Activated T-cell treated with anti-CD3 and anti-CD28 coated beads, Interleukin-2, amount 50 U/mL, for 24 hours (primary cell): ENCODE results near the gene PLEK.

ENCODE experiments used
- DNase-seq: peaks from one replicate; pipeline ENCODE4 v3.0.0-alpha.2; 2020
- H3K27ac Mint-ChIP-seq: 2 replicates; pipeline ENCODE4 v1.8.0; 2020; ENCODE audit warnings: mild to moderate bottlenecking, mixed read lengths
- H3K27me3 Mint-ChIP-seq: 2 replicates; pipeline ENCODE4 v1.8.0; 2020; ENCODE audit warnings: mixed read lengths
- H3K36me3 Mint-ChIP-seq: 2 replicates; pipeline ENCODE4 v1.8.0; 2020; ENCODE audit warnings: low read depth, mixed read lengths
- H3K4me1 Mint-ChIP-seq: 2 replicates; pipeline ENCODE4 v1.8.0; 2020; ENCODE audit warnings: low read depth, mixed read lengths
- H3K4me3 Mint-ChIP-seq: 2 replicates; pipeline ENCODE4 v1.8.0; 2020; ENCODE audit warnings: mild to moderate bottlenecking, moderate library complexity, mixed read lengths
- H3K9me3 Mint-ChIP-seq: 2 replicates; pipeline ENCODE4 v1.8.0; 2020; ENCODE audit warnings: mixed read lengths

PLEK gene

DNA sequence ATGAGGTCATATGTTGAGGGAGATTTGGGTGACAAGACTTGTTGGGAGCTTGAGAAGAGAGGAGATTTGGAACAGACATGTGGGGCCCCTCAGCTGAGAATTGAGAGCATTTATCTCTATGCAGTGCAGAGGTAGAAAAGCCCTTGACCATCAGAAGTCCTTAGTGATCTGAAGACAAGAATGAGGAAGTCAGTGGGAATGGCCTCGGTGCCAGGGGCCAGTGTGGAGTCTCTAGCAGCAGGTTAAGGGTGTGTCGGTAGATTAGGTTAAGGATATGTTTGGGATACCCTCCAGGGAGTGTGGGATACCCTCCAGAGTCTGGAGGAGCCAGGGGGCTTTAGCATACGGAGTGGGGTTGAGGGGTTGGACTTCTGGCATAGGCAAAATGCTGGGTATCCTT is 60.4 kb downstream of the PLEK start:
- no peaks in the 10 kb centered on the region for H3K9me3 Mint-ChIP-seq
- no peaks in the 10 kb centered on the region for H3K36me3 Mint-ChIP-seq
- DNase-seq = no peak

GRCh38 chr2:68426446-68426845 is 61.4 kb downstream of the PLEK start:
- Mint-ChIP-seq H3K4me3 (no peak overlapping the region), H3K36me3 (no peaks in the 10 kb centered on the region), H3K27ac (no peak overlapping the region), H3K9me3 (no peaks in the 10 kb centered on the region), H3K27me3 (no peaks in the 10 kb centered on the region), H3K4me1 (peaks cover 14% of the 10 kb centered on the region)
- no peak for DNase-seq

More for the DNA sequence above, 60.4 kb downstream of the PLEK start:
- Mint-ChIP-seq H3K27ac (no peak overlapping the region), H3K4me3 (no peak overlapping the region), H3K4me1 (peaks cover 14% of the 10 kb centered on the region), H3K27me3 (no peaks in the 10 kb centered on the region)

- H3K9me3 Mint-ChIP-seq = no peaks in the 10 kb centered on the region
- no peak overlapping the region for H3K4me3 Mint-ChIP-seq
- H3K27me3 Mint-ChIP-seq = no peaks in the 10 kb centered on the region
- H3K27ac Mint-ChIP-seq = peak overlapping the region; percentile 56
- no peaks in the 10 kb centered on the region for H3K36me3 Mint-ChIP-seq
- no peak for DNase-seq
- peaks cover 14% of the 10 kb centered on the region for H3K4me1 Mint-ChIP-seq
Observed at GRCh38 chr2:68426848-68427579, 61.9 kb downstream of the PLEK start.

GRCh38 chr2:68428126-68428525 is 63.0 kb downstream of the PLEK start:
- H3K36me3 Mint-ChIP-seq = no peaks in the 10 kb centered on the region
- DNase-seq = no peak
- H3K4me1 Mint-ChIP-seq = peaks cover 14% of the 10 kb centered on the region
- H3K27me3 Mint-ChIP-seq = no peaks in the 10 kb centered on the region
- H3K9me3 Mint-ChIP-seq = no peaks in the 10 kb centered on the region
- H3K27ac Mint-ChIP-seq = no peak overlapping the region
- H3K4me3 Mint-ChIP-seq = no peak overlapping the region

DNA sequence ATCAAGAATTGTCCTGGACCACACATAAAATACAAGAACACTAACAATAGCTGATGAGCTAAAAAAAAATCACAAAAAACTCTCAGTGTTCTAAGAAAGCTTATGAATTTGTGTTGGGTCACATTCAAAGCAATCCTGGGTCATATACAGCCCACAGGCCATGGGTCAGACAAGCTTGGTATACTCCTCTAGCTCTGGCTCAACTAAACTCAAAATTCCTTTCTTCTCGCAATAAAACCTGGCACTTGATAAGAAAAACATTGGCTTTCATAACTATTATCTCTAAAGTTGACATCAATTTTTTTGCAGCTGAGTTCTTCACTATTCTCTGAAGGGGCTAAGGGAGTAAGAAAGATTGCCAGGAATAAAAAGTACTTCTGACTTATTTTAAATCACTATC is 63.7 kb downstream of the PLEK start:
- H3K27ac Mint-ChIP-seq = no peak overlapping the region
- no peaks in the 10 kb centered on the region for H3K9me3 Mint-ChIP-seq

DNA sequence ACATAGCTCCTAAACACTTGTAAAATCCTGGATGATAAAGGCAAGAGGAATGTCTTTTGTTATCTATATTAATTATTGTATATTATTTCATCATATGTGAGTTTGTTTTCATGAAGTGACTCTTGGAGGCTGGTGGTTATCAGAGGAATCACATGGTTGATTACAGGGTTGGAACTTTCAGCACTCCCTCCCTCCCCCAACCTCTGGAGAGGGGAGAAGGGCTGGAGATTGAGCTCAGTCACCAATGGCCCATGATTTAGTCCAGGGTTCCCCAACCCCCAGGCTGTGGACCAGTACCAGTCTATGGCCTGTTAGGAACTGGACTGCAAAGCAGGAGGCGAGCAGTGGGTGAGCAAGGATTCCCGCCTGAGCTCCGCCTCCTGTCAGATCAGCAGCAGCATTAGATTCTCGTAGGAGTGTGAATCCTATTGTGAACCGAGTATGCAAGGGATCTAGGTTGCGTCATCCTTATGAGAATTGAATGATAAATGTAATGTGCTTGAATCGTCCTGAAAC is 64.3 kb downstream of the PLEK start:
- H3K27me3 Mint-ChIP-seq = no peaks in the 10 kb centered on the region
- H3K4me3 Mint-ChIP-seq = no peak overlapping the region
- no peaks in the 10 kb centered on the region for H3K36me3 Mint-ChIP-seq
- peaks cover 14% of the 10 kb centered on the region for H3K4me1 Mint-ChIP-seq
- no peaks in the 10 kb centered on the region for H3K9me3 Mint-ChIP-seq
- DNase-seq = no peak
- no peak overlapping the region for H3K27ac Mint-ChIP-seq

More for the DNA sequence above, 63.7 kb downstream of the PLEK start:
- no peak for DNase-seq
- no peaks in the 10 kb centered on the region for H3K36me3 Mint-ChIP-seq
- H3K27me3 Mint-ChIP-seq = no peaks in the 10 kb centered on the region
- H3K4me3 Mint-ChIP-seq = no peak overlapping the region
- H3K4me1 Mint-ChIP-seq = peaks cover 14% of the 10 kb centered on the region

DNA sequence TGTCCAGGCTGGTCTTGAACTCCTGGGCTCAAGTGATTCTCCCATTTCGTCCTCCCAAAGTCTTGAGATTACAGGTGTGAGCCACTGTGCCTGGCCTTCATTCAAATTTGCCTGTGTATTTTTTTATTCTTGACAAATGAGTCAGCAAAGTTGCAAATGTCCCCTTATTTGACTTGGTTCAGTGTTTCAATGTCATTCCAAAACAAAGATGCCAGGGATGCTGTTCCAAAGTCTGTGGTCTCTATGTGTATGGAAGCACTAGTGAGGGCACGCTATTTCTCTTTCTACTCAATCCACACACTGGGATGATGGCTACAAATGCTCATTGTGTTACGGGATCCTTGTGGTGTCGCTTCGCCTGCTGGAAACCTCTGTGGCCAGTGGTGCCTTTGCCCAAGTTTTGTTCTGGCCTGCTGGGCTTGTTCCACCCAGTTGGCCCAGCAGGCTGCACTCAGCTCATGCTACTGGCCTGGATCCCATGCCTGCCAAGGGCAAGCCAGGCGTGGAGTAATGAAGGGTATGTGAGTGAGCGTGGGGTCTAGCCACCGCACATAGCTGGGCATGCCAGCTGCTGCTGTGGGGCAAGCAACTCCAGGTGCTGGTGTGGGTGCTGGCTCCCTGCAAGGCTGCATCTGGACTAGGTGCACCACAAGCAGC is 66.4 kb downstream of the PLEK start:
- no peak for DNase-seq
- H3K4me3 Mint-ChIP-seq = no peak overlapping the region
- no peaks in the 10 kb centered on the region for H3K9me3 Mint-ChIP-seq
- peaks cover 14% of the 10 kb centered on the region for H3K4me1 Mint-ChIP-seq
- no peaks in the 10 kb centered on the region for H3K27me3 Mint-ChIP-seq
- no peaks in the 10 kb centered on the region for H3K36me3 Mint-ChIP-seq
- H3K27ac Mint-ChIP-seq = no peak overlapping the region

- no peaks in the 10 kb centered on the region for H3K36me3 Mint-ChIP-seq
- no peak overlapping the region for H3K27ac Mint-ChIP-seq
- no peaks in the 10 kb centered on the region for H3K27me3 Mint-ChIP-seq
- no peaks in the 10 kb centered on the region for H3K9me3 Mint-ChIP-seq
- peaks cover 2% of the 10 kb centered on the region for H3K4me1 Mint-ChIP-seq
- DNase-seq = no peak
- H3K4me3 Mint-ChIP-seq = no peak overlapping the region
Observed at GRCh38 chr2:68432696-68433658, 67.9 kb downstream of the PLEK start.

DNA sequence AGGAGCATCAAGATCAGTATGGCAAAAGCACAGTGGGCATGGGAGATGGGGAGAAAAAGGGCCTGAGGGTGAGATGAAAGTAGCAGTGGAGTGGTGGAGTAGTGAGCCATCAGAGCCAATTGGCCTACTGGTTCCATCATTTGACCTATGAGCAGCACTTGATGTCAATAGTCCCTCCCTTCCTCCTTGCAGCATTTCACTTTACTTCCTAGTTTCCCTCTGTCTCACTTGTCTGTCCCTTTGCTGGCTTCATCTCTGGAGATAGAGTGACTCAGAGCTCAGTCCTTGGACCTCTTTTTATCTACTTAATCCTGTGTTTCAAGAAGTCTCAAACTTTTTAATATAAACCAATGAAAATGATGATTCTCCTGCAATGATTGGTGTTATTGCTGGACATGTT is 69.9 kb downstream of the PLEK start:
- Mint-ChIP-seq H3K27ac (no peak overlapping the region), H3K4me3 (no peak overlapping the region), H3K36me3 (no peaks in the 10 kb centered on the region)

GRCh38 chr2:68435615-68436014 is 70.5 kb downstream of the PLEK start:
- Mint-ChIP-seq H3K36me3 (no peaks in the 10 kb centered on the region), H3K9me3 (no peaks in the 10 kb centered on the region), H3K27ac (no peak overlapping the region), H3K4me1 (peaks cover 4% of the 10 kb centered on the region), H3K27me3 (no peaks in the 10 kb centered on the region), H3K4me3 (no peak overlapping the region)
- DNase-seq = no peak

More for the DNA sequence above, 69.9 kb downstream of the PLEK start:
- no peaks in the 10 kb centered on the region for H3K27me3 Mint-ChIP-seq
- DNase-seq = no peak
- H3K4me1 Mint-ChIP-seq = no peaks in the 10 kb centered on the region
- no peaks in the 10 kb centered on the region for H3K9me3 Mint-ChIP-seq

- Mint-ChIP-seq H3K36me3 (no peaks in the 10 kb centered on the region), H3K27ac (no peak overlapping the region), H3K27me3 (no peaks in the 10 kb centered on the region), H3K4me3 (no peak overlapping the region), H3K4me1 (peaks cover 11% of the 10 kb centered on the region), H3K9me3 (no peaks in the 10 kb centered on the region)
- no peak for DNase-seq
Observed at GRCh38 chr2:68436270-68436669, 71.2 kb downstream of the PLEK start.

GRCh38 chr2:68438455-68439303 is 73.6 kb downstream of the PLEK start:
- H3K27me3 Mint-ChIP-seq = no peaks in the 10 kb centered on the region
- no peaks in the 10 kb centered on the region for H3K9me3 Mint-ChIP-seq
- DNase-seq = no peak
- peaks cover 15% of the 10 kb centered on the region for H3K4me1 Mint-ChIP-seq
- no peaks in the 10 kb centered on the region for H3K36me3 Mint-ChIP-seq
- no peak overlapping the region for H3K27ac Mint-ChIP-seq
- no peak overlapping the region for H3K4me3 Mint-ChIP-seq

GRCh38 chr2:68441179-68441993 is 76.3 kb downstream of the PLEK start:
- DNase-seq = peak; percentile 78
- H3K9me3 Mint-ChIP-seq = no peaks in the 10 kb centered on the region
- H3K36me3 Mint-ChIP-seq = no peaks in the 10 kb centered on the region
- H3K4me1 Mint-ChIP-seq = peaks cover 15% of the 10 kb centered on the region
- no peaks in the 10 kb centered on the region for H3K27me3 Mint-ChIP-seq
- H3K27ac Mint-ChIP-seq = peak overlapping the region; percentile 81
- peak overlapping the region; percentile 20 for H3K4me3 Mint-ChIP-seq
